Stimulated activated CD8-positive, alpha-beta memory T cell treated with anti-CD3 and anti-CD28 coated beads, Interleukin-15, amount 100 ng/mL, for 1 hour (primary cell): ENCODE results near the gene DEFB127.
"Not testable (repeated sequence)": the region's sequence is repeated elsewhere in the genome, so short reads cannot be mapped to it uniquely, and the experiment has no call there.

Source experiments
- DNase-seq: peaks from one replicate; pipeline ENCODE4 v3.0.0-alpha.2; 2020; ENCODE audit warnings: low read depth

DEFB127 gene, protein sequence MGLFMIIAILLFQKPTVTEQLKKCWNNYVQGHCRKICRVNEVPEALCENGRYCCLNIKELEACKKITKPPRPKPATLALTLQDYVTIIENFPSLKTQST

DNA sequence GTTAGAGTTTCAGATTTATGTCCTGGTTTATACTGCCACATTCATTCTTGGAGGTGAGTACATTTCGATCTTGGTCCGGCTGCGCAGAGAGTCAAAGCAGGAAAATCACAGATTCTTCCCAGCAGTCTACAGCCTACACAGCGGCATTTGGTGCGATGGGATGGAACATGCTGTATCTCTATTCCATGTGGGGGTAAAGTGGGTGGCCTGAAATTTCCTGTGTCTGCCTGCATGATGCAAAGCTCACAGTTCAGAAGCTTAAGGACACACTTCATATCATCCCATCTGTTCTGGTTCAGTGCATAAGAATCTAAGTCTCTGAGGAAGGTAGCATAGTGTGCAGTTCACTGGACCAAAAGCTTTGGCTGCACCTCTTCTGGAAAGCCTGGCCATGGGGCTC is at the start of gene DEFB127:
TSS of gene DEFB127 (plus strand) at position 301 of the 400 bp plus-strand sequence. CDS start at position 392, 91 bp downstream.
- DNase-seq: no peak

DNA sequence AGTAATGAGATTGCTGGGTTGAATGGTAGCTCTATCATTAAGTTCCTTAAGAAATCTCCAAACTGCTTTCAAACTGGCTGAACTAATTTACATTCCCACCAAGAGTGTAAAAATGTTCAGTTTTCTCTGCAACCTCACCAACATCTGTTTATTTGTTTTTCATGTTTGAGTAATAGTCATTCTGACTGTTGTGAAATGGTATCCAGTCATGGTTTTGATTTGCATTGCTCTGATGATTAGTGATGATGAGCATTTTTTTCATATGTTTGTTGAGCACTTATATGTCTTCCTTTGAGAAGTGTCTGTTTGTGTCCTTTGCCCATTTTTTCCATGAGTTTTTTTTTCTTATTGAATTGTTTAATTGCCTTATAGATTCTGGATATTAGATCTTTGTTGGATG is 44.9 kb upstream of the DEFB127 start:
- DNase-seq: no peak

DNA sequence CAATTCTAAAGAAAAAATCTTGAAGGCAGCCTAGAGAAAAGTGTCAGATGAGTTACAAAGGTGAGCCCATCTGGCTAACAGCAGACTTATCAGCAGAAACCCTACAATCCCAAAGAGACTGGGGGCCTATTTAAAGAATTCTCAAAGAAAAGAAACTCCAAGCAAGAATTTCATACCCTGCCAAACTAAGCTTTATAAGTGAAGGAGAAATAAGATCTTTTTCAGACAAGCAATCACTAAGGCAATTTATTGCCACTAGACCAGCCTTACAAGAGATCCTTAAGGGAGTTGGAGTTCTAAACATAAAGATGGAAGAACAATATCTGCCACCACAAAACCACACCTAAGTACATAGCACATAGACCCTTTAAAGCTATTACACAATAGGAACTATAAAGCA is 39.7 kb upstream of the DEFB127 start:
- DNase-seq: no peak

DNA sequence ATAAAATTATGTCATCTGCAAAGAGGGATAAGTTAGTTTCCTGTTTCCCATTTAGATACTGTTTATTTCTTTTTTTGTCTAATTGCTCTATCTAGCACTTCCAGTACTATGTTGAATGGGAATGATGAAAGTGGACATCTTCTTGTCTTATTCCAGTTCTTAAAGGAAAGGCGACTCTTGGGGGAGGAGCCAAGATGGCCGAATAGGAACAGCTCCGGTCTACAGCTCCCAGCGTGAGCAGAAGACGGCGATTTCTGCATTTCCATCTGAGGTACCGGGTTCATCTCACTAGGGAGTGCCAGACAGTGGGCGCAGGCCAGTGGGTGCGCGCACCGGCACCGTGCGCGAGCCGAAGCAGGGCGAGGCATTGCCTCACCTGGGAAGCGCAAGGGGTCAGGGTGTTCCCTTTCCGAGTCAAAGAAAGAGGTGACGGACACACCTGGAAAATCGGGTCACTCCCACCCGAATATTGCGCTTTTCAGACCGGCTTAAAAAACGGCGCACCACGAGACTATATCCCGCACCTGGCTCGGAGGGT is 27.4 kb upstream of the DEFB127 start:
- not testable (repeated sequence) for DNase-seq

DNA sequence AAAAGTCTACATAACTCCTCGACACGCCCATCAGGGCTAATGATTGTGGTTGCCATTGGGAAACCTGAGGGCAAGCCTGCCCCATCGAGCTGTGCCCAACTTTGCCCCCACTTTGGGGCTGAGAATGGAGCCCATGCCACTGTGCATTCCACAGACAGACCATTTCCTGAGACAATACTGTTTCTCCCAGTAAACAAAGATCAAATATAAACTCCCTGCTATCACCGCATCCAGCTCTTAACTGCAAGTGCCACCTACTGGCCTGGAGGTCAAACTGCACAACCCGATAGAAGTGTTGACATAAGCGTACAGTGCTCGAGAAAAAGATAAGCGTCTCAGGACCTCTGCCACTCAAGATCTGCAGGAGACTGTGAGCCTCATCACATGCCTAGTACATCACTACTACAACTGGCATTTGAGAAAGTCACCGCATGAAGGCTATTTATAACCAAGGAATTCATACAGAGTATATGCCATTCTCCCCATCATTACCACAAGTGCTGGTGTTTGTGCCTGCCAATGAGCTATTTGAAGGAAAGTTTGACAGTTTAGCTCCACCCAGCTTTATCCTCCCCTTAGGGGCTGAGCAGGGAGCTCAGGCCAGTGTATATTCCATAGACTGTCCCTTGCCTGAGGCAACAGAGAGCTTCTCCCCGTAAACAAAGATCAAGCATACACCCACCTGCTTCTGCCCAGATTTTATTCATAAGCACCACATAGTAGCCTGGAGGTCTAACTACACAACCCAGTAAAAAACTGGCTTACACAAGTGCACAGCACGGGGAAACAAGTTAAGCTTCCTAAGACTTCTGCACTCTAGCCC is 19.4 kb upstream of the DEFB127 start:
- DNase-seq: no peak

DNA sequence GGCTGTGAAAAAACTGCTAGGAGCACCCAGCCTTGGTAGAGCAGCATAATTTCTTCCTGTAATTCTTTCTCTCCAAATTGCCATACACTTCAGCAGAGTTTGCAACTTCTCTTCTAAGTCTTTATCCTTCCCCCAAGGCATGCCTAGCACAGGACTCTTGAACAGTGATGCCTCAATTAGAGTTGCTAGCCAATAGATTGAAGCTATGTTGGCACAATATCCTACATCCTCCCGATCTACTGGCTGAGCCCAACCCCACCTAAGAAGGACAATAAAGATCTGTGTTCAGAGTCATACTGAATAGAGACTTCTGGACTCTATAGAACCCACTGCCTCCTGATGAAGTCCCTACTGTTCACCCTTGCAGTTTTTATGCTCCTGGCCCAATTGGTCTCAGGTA is 15.0 kb upstream of the DEFB127 start, which contains the start of gene DEFB126:
TSS of gene DEFB126 (plus strand) at position 301 of the 400 bp plus-strand sequence. CDS start at position 340, 39 bp downstream.
- no peak for DNase-seq

DNA sequence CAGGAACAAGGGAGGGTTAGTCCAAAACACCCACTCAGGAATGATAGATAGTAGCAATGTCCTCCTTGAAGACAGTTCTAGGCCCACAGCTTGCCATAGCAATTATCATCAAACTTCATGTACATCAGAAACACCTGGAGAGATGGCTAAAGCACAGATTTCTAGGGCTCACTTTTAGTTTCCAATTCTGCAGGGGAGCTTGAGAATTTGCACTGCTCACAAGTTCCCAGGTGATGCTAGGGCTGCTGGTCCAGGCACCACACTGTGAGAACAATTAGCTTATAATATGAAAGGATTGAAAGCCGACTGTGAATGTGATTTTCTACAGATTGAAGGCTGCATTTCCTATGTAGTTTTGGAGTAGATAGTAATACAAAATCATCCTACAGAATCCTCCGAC is 11.4 kb upstream of the DEFB127 start:
- no peak for DNase-seq

DNA sequence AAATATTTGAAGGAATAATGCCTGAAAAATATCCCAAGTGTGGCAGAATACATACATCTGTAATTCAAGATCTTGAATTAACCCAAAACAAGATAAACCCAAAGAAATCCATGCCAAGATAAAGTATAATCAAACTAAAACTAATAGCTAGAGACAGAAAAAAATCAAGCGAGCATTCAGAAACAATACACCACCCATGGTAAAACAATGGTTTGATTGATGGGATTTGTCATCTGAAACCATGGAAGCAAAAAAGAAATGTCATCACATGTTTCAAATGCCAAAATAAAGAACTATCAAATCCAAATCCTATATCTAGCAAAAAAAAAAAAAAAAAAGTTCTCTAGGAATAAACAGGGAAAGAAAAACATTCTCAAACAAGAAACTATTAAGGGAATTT is 5.1 kb upstream of the DEFB127 start:
- no peak for DNase-seq

DNA sequence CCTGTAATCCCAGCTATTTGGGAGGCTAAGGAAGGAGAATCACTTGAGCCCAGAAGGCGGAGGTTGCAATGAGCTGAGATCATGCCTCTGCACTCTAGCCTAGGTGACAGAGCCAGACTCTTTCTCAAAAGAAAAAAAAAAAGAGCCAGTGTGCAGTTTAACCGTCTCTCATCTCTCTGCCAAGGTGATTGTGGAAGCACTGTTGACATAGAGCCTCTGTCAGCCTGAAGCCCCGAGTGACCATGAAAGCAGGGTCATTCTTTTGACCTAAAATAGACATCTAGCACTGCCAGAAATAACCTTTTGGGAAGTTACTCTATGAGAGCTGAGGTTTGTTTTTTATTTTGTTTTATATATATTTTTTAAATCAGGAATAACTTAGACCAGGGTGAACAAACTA is 7.4 kb downstream of the DEFB127 start:
- DNase-seq: no peak

DNA sequence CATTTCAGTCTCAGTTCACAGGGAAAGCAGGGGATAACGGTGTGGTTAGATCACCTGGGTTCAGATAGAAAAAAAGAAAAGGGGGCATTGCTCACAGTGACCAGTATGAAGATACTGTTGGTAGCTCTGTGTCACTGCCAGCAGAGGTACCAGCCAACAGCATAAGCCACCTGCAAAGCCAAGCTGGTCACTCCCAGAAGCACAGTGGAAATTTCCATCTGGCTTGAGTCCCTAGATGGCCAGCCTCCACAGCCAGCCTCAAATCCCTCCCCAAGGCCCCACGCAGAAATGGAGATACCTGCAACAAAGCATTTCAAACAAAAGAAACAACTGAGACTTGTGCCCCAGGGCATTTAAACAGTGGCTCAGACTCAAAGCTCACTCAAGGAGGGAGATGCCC is 11.6 kb downstream of the DEFB127 start:
- DNase-seq: no peak

DNA sequence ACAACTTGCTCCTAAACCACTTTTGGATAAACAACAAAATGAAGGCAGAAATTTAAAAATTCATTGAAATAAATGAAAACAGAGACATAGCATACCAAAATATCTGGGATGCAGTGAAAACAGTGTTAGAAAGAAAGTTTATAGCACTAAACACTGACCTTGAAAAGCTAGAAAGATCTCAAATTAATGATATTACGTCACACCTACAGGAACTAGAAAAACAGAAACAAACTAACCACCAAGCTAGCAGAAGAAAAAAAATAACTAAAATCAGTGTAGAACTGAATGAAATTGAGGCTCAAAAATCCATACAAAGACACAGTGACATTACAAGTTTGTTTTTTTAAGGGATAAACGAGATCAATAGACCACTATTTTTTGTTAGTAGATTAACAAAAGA is 27.0 kb downstream of the DEFB127 start:
- DNase-seq: no peak

DNA sequence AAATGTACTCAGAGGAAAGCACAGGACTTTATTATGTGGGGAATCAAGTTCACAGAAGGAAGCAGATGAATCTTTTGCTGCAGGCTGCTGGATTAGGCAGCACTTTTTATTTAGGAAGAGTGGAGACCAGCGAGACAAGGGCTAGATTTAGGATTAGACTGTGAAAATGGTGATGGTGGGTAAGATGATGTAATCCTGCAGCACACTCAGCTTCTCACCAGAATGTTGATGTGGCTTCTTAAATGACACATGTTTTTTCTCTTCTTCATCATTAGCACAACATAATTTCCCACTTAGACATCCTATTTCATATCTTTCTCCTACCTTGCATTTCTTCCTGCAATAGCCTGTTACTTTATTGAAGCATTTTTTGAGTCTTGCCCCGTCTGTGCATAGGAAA is 30.5 kb downstream of the DEFB127 start:
- DNase-seq: no peak

DNA sequence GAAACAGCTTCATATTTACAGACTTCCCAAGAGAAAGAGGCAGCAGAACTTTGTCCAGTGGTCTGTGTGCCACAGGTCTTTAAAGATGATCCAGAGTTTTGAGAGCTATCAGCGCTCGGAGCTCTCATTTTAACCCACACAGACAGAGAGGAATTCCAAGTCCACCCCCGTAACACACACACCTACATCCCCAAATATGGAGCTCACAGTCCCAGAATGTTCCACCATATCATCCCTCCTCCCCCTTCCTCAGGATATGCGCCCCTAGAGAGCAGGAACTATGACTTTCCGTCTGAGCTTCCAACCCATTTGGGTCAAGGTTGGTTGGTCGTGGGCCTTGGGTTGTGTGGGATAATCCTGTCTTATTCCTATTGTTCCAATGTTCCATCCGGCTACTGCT is 32.4 kb downstream of the DEFB127 start, which contains the start of gene DEFB128:
TSS of gene DEFB128 (minus strand) at position 101 of the 400 bp plus-strand sequence. CDS start at position 13, 88 bp downstream.
- no peak for DNase-seq

DNA sequence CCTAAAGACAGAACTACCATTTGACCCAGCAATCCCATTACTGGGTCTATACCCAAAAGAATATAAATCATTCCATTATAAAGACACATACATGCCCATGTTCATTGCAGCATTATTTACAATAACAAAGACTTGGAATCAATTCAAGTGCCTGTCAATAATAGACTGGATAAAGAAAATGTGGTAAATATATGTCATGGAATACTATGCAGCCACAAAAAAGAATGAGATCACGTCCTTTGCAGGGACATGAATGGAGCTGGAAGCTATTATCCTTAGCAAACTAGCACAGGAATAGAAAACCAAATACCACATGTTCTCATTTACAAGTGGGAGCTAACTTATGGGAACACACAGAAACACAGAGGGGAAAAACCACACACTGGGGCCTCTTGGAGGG is 41.0 kb downstream of the DEFB127 start:
- no peak for DNase-seq

DNA sequence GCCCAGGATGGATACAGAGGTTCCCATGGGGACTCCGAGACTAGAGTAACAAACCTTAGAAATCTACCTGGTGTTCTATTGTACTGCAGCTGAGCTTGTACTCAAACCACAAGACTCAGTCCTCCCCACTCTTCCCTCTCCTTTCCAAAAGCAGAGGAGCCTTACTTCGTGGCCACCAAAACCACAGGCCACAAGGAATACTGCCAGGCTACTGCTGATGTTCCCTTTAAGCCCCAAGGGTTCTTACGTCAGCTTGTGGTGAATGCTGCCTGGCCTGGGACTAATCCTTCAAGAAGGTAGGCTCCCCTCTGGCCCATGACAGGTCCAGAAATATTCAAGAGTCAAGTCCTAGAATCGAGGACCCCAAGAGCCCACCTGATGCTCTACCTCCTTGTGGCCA is 42.7 kb downstream of the DEFB127 start:
- no peak for DNase-seq

DNA sequence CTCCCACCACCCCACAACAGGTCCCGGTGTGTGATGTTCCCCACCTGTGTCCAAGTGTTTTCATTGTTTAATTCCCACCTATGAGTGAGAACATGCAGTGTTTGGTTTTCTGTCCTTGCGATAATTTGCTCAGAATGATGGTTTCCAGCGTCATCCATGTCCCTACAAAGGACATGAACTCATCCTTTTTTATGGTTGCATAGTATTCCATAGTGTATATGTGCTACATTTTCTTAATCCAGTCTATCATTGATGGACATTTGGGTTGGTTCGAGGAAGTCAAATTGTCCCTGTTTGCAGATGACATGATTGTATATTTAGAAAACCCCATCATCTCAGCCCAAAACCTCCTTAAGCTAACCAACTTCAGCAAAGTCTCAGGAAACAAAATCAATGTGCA is 46.4 kb downstream of the DEFB127 start:
- not testable (repeated sequence) for DNase-seq
